Astrocyte (in vitro differentiated cells and primary cell): ENCODE results near the gene LRBA. TPM values are rescaled to one million over a fixed set of nuclear protein-coding genes. Genes with fewer than 3 reads are reported as not detected.

ENCODE experiments used
- DNase-seq: peaks from one replicate; pipeline ENCODE4 v3.0.0-alpha.2; 2010; ENCODE audit warnings: low read depth
- FAIRE-seq: peaks from 2 replicates; lab custom pipeline; 2011; peaks lifted over from hg19 to GRCh38; lab: Jason Lieb, UNC
- H2AFZ ChIP-seq: 2 replicates; pipeline ENCODE4 v1.6.0; 2012; ENCODE audit warnings: low read depth, low read length, inconsistent platforms
- H3K27ac ChIP-seq: 2 replicates; pipeline ENCODE4 v1.5.1; 2011; ENCODE audit warnings: low read depth, low read length, inconsistent platforms
- H3K27me3 ChIP-seq: 2 replicates; pipeline ENCODE4 v1.6.0; 2011; ENCODE audit warnings: low read length, inconsistent platforms; ENCODE audit not compliant: insufficient read depth
- H3K36me3 ChIP-seq: 2 replicates; pipeline ENCODE4 v1.5.1; 2011; ENCODE audit warnings: low read length, inconsistent platforms; ENCODE audit not compliant: insufficient read depth
- H3K4me1 ChIP-seq: 2 replicates; pipeline ENCODE4 v1.5.1; 2011; ENCODE audit warnings: low read length, inconsistent platforms; ENCODE audit not compliant: insufficient read depth
- H3K4me2 ChIP-seq: 2 replicates; pipeline ENCODE4 v1.6.0; 2012; ENCODE audit warnings: low read length, inconsistent platforms
- H3K4me3 ChIP-seq: 2 replicates; pipeline ENCODE4 v1.5.1; 2011; ENCODE audit warnings: low read depth, mild to moderate bottlenecking, low read length, inconsistent platforms; ENCODE audit not compliant: insufficient read depth
- H3K79me2 ChIP-seq: 2 replicates; pipeline ENCODE4 v1.6.0; 2012; ENCODE audit warnings: mild to moderate bottlenecking, low read length, inconsistent platforms; ENCODE audit not compliant: insufficient read depth
- H3K9ac ChIP-seq: 2 replicates; pipeline ENCODE4 v1.6.0; 2012; ENCODE audit warnings: mild to moderate bottlenecking, low read length, inconsistent platforms
- H3K9me3 ChIP-seq: 2 replicates; pipeline ENCODE4 v1.5.1; 2012; ENCODE audit warnings: low read depth, mild to moderate bottlenecking, low read length, inconsistent platforms; ENCODE audit not compliant: insufficient read depth
- H4K20me1 ChIP-seq: 2 replicates; pipeline ENCODE4 v1.6.0; 2012; ENCODE audit warnings: low read length, inconsistent platforms; ENCODE audit not compliant: insufficient read depth
- H3K27ac Mint-ChIP-seq: one replicate; pipeline ENCODE4 v1.8.0; 2021; ENCODE audit warnings: mild to moderate bottlenecking, mixed read lengths; ENCODE audit not compliant: unreplicated experiment
- H3K27me3 Mint-ChIP-seq: one replicate; pipeline ENCODE4 v1.8.0; 2021; ENCODE audit warnings: low read depth, mixed read lengths; ENCODE audit not compliant: unreplicated experiment
- H3K36me3 Mint-ChIP-seq: one replicate; pipeline ENCODE4 v1.8.0; 2021; ENCODE audit warnings: low read depth, mixed read lengths; ENCODE audit not compliant: unreplicated experiment
- H3K4me1 Mint-ChIP-seq: one replicate; pipeline ENCODE4 v1.8.0; 2021; ENCODE audit warnings: low read depth, mixed read lengths; ENCODE audit not compliant: unreplicated experiment
- H3K4me3 Mint-ChIP-seq: one replicate; pipeline ENCODE4 v1.8.0; 2021; ENCODE audit warnings: mild to moderate bottlenecking, moderate library complexity, mixed read lengths; ENCODE audit not compliant: unreplicated experiment
- H3K9me3 Mint-ChIP-seq: one replicate; pipeline ENCODE4 v1.8.0; 2021; ENCODE audit warnings: mild to moderate bottlenecking, mixed read lengths; ENCODE audit not compliant: unreplicated experiment
- EZH2 ChIP-seq: IDR thresholded peaks from 2 replicates; pipeline ENCODE4 v1.6.1; 2012; ENCODE audit warnings: mild to moderate bottlenecking, low read length, inconsistent platforms; ENCODE audit not compliant: insufficient read depth
- total RNA-seq: library from RNA; stranded (reverse); gene quantifications from 2 replicates; pipeline ENCODE4 v1.2.1, GENCODE V29; 2021
- TF ChIP-seq, protein P1 (sequence below): IDR thresholded peaks from 2 replicates; pipeline ENCODE4 v1.5.1; 2011; ENCODE audit warnings: low read depth, mild to moderate bottlenecking, inconsistent platforms, low read length, moderate library complexity; ENCODE audit not compliant: insufficient read depth

The LRBA gene
- total RNA-seq, 1 donor from 2014 or later: 25.3 TPM

DNA sequence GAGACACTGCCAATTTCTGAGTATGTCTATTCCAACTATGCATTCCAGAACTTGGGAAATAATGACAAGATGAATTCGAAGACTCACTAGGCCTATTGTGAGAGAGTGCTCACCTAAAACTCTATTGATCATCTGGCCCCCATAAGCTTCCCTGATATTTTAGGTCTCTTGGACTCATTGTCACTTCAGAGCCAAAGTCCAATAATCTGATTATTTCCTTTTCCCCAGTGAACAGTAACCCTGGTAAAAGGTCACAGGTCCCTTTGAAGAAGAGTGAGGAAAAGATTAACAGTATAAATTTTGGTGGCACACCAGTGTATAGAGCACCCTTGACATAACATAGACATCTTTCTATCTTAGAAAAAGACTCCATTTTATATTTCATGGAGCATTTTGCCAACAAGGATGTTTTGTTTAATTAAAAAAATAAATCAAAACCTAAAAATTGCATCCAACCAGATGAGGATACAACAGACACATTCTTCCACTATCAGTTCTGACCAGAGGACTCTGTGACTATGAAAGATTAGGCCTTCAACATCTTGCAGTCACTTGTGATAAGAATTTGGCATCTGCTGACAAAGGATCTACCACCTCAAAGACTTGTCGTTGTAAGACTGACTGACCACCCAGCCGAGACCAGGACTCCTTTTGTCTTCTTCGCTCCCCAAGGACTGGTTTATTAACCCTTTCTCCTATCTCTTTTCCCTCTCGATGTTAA is 241.2 kb downstream of the LRBA start:
- H3K4me3 ChIP-seq: no peak overlapping the region
- Mint-ChIP-seq H3K27ac (no peak overlapping the region), H3K4me1 (peaks cover 11% of the 10 kb centered on the region), H3K27me3 (no peaks in the 10 kb centered on the region), H3K9me3 (no peaks in the 10 kb centered on the region), H3K36me3 (no peaks in the 10 kb centered on the region), H3K4me3 (no peak overlapping the region)
- no peak overlapping the region for H3K27ac ChIP-seq
- DNase-seq (no peak), FAIRE-seq (no peak)
- H3K79me2 ChIP-seq: no peaks in the 10 kb centered on the region
- no peaks in the 10 kb centered on the region for H3K27me3 ChIP-seq
- H4K20me1 ChIP-seq: no peaks in the 10 kb centered on the region
- H3K9me3 ChIP-seq: no peaks in the 10 kb centered on the region
- no peak overlapping the region for H2AFZ ChIP-seq
- H3K4me2 ChIP-seq: no peak overlapping the region
- H3K36me3 ChIP-seq: no peaks in the 10 kb centered on the region
- H3K4me1 ChIP-seq: no peaks in the 10 kb centered on the region
- H3K9ac ChIP-seq: no peak overlapping the region
- TF ChIP-seq EZH2: no peak
- TF ChIP-seq, protein P1, sequence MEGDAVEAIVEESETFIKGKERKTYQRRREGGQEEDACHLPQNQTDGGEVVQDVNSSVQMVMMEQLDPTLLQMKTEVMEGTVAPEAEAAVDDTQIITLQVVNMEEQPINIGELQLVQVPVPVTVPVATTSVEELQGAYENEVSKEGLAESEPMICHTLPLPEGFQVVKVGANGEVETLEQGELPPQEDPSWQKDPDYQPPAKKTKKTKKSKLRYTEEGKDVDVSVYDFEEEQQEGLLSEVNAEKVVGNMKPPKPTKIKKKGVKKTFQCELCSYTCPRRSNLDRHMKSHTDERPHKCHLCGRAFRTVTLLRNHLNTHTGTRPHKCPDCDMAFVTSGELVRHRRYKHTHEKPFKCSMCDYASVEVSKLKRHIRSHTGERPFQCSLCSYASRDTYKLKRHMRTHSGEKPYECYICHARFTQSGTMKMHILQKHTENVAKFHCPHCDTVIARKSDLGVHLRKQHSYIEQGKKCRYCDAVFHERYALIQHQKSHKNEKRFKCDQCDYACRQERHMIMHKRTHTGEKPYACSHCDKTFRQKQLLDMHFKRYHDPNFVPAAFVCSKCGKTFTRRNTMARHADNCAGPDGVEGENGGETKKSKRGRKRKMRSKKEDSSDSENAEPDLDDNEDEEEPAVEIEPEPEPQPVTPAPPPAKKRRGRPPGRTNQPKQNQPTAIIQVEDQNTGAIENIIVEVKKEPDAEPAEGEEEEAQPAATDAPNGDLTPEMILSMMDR: no peak

DNA sequence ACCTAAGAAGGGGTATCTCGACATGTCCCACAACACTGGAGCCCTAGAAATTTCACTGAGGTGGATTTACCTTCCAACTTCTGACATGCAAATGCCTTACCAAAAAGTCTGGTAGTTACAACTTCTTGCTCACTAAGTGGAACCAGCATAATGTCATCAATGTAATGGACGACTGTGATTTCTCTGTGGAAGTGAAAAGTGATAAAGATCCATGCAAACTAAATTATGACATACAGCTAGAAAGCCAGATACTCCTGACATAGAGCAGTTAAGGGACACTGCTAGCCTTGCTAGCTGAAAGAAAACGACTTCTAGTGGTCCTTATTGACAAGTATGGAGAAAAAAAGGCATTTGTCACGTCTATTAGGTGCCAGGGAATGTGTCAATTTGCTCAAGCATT is 242.1 kb downstream of the LRBA start:
- Mint-ChIP-seq H3K27ac (no peak overlapping the region), H3K4me1 (peaks cover 14% of the 10 kb centered on the region), H3K4me3 (no peak overlapping the region), H3K9me3 (no peaks in the 10 kb centered on the region), H3K36me3 (no peaks in the 10 kb centered on the region), H3K27me3 (no peaks in the 10 kb centered on the region)
- Histone ChIP-seq H3K4me2 (no peak overlapping the region), H4K20me1 (no peaks in the 10 kb centered on the region), H3K4me1 (no peaks in the 10 kb centered on the region), H3K9ac (no peak overlapping the region), H2AFZ (no peak overlapping the region), H3K79me2 (no peaks in the 10 kb centered on the region), H3K4me3 (no peak overlapping the region), H3K27ac (no peak overlapping the region), H3K9me3 (no peaks in the 10 kb centered on the region), H3K36me3 (no peaks in the 10 kb centered on the region), H3K27me3 (no peaks in the 10 kb centered on the region)
- no peak for FAIRE-seq
- no peak for DNase-seq
- no peak for TF ChIP-seq EZH2
- TF ChIP-seq, protein P1: no peak

DNA sequence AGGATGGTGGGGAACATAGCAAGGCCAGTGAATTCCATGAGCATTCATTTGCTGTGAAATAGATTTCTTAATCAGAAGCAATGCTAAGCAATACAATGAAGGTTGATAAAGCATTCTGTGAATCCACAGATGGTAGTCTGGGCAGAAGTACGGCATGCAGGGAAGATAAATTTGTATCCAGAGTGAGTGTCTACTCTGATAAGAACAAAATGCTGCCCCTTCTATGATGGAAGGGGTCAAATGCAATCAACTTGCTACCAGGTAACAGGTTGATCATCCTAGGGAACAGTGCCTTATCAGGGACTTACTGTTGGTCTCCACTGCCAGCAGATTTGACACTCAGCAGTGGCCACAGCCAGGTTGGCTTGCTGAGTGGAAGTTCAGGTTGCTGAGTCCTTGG is 243.7 kb downstream of the LRBA start:
- no peak for DNase-seq
- no peaks in the 10 kb centered on the region for H3K36me3 Mint-ChIP-seq

More for the DNA sequence above, 243.7 kb downstream of the LRBA start:
- no peak for FAIRE-seq
- no peaks in the 10 kb centered on the region for H3K27me3 ChIP-seq
- H3K9me3 ChIP-seq: no peaks in the 10 kb centered on the region
- Mint-ChIP-seq H3K4me1 (peaks cover 14% of the 10 kb centered on the region), H3K27ac (no peak overlapping the region), H3K4me3 (no peak overlapping the region), H3K9me3 (no peaks in the 10 kb centered on the region), H3K27me3 (no peaks in the 10 kb centered on the region)
- H3K9ac ChIP-seq: no peak overlapping the region
- H3K36me3 ChIP-seq: no peaks in the 10 kb centered on the region
- no peak overlapping the region for H3K4me2 ChIP-seq
- no peak overlapping the region for H2AFZ ChIP-seq
- TF ChIP-seq, protein P1: no peak
- TF ChIP-seq EZH2: no peak
- no peaks in the 10 kb centered on the region for H3K79me2 ChIP-seq
- H3K27ac ChIP-seq: no peak overlapping the region
- no peaks in the 10 kb centered on the region for H3K4me1 ChIP-seq
- H3K4me3 ChIP-seq: no peak overlapping the region
- H4K20me1 ChIP-seq: no peaks in the 10 kb centered on the region
